ENCODE data around the gene PIP5K1B.

Gene PIP5K1B

GRCh38 chr9:68914751-68915150 is 209.7 kb downstream of the PIP5K1B start:
- Histone ChIP-seq H3K4me2 (ENCODE audit: low read length) (no peak overlapping the region), H3K27me3 (ENCODE audit: insufficient read depth, low read length) (no peaks in the 10 kb centered on the region), H3K27ac (ENCODE audit: low read depth, low read length, poor library complexity, severe bottlenecking) (no peak overlapping the region), H3K79me2 (ENCODE audit: insufficient read depth, low read length) (no peaks in the 10 kb centered on the region), H3K4me3 (ENCODE audit: low read depth, low read length, poor library complexity, severe bottlenecking) (no peak overlapping the region), H4K20me1 (ENCODE audit: insufficient read depth, low read length) (no peaks in the 10 kb centered on the region), H3K9me3 (ENCODE audit: low read length) (no peaks in the 10 kb centered on the region), H2AFZ (ENCODE audit: low read length) (no peak overlapping the region), H3K9me2 (ENCODE audit: low read depth, low read length) (no peaks in the 10 kb centered on the region), H3K9ac (ENCODE audit: low read length) (no peak overlapping the region), H3F3A (ENCODE audit: insufficient read depth, low read length) (no peaks in the 10 kb centered on the region), H3K4me1 (ENCODE audit: insufficient read depth, low read length, severe bottlenecking) (no peaks in the 10 kb centered on the region), H3K36me3 (ENCODE audit: insufficient read depth, low read length) (no peaks in the 10 kb centered on the region)
- TF ChIP-seq EZH2 (IDR thresholded peaks at IDR 0.05; ENCODE audit: borderline replicate concordance, low read length) (no peak), CTCF (IDR thresholded peaks at IDR 0.05; ENCODE audit: low read length) (no peak)

DNA sequence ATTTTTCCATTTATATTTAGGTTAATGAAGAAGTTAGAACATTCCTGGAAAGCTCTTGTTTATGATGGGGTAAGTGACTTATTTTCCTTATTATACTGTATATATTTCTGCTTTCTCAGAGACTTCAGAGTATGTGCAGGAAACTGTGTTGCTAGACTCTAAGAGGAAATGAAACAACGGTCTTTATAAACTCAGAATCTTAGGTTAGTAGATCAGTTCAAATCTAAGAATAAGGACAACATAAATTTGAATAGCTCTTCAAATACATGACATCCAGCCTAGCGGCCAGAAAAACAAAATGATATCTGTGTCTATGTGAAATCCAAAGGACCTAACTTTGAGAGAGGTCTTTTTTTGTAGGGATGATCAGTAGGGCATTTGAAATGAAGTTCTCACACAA is 214.6 kb downstream of the PIP5K1B start:
- Histone ChIP-seq H3K36me3 (ENCODE audit: insufficient read depth, low read length) (no peaks in the 10 kb centered on the region), H3K9me2 (ENCODE audit: low read depth, low read length) (no peaks in the 10 kb centered on the region), H3K4me3 (ENCODE audit: low read depth, low read length, poor library complexity, severe bottlenecking) (no peak overlapping the region), H4K20me1 (ENCODE audit: insufficient read depth, low read length) (no peaks in the 10 kb centered on the region), H3F3A (ENCODE audit: insufficient read depth, low read length) (no peaks in the 10 kb centered on the region), H3K27ac (ENCODE audit: low read depth, low read length, poor library complexity, severe bottlenecking) (no peak overlapping the region), H2AFZ (ENCODE audit: low read length) (no peak overlapping the region), H3K9me3 (ENCODE audit: low read length) (no peaks in the 10 kb centered on the region), H3K9ac (ENCODE audit: low read length) (no peak overlapping the region), H3K27me3 (ENCODE audit: insufficient read depth, low read length) (no peaks in the 10 kb centered on the region), H3K79me2 (ENCODE audit: insufficient read depth, low read length) (no peaks in the 10 kb centered on the region), H3K4me1 (ENCODE audit: insufficient read depth, low read length, severe bottlenecking) (no peaks in the 10 kb centered on the region), H3K4me2 (ENCODE audit: low read length) (no peak overlapping the region)
- TF ChIP-seq CTCF (IDR thresholded peaks at IDR 0.05; ENCODE audit: low read length): no peak
- no peak for TF ChIP-seq EZH2 (IDR thresholded peaks at IDR 0.05; ENCODE audit: borderline replicate concordance, low read length)

GRCh38 chr9:68920921-68921320 is 215.9 kb downstream of the PIP5K1B start:
- H3K4me1 ChIP-seq (ENCODE audit: insufficient read depth, low read length, severe bottlenecking): no peaks in the 10 kb centered on the region
- H3K9ac ChIP-seq (ENCODE audit: low read length): no peak overlapping the region
- H4K20me1 ChIP-seq (ENCODE audit: insufficient read depth, low read length): no peaks in the 10 kb centered on the region
- H3K4me3 ChIP-seq (ENCODE audit: low read depth, low read length, poor library complexity, severe bottlenecking): no peak overlapping the region
- TF ChIP-seq CTCF (IDR thresholded peaks at IDR 0.05; ENCODE audit: low read length) (no peak), EZH2 (IDR thresholded peaks at IDR 0.05; ENCODE audit: borderline replicate concordance, low read length) (no peak)
- no peak overlapping the region for H2AFZ ChIP-seq (ENCODE audit: low read length)
- H3K27me3 ChIP-seq (ENCODE audit: insufficient read depth, low read length): no peaks in the 10 kb centered on the region
- H3K27ac ChIP-seq (ENCODE audit: low read depth, low read length, poor library complexity, severe bottlenecking): no peak overlapping the region
- no peak overlapping the region for H3K4me2 ChIP-seq (ENCODE audit: low read length)
- no peaks in the 10 kb centered on the region for H3F3A ChIP-seq (ENCODE audit: insufficient read depth, low read length)
- no peaks in the 10 kb centered on the region for H3K9me3 ChIP-seq (ENCODE audit: low read length)
- no peaks in the 10 kb centered on the region for H3K79me2 ChIP-seq (ENCODE audit: insufficient read depth, low read length)
- no peaks in the 10 kb centered on the region for H3K36me3 ChIP-seq (ENCODE audit: insufficient read depth, low read length)
- no peaks in the 10 kb centered on the region for H3K9me2 ChIP-seq (ENCODE audit: low read depth, low read length)
